OCI-LY7 (cell line): Measurements from ENCODE around the gene FLAD1. TPM values are rescaled to one million over a fixed set of nuclear protein-coding genes. Genes with fewer than 3 reads are reported as not detected.
"Not testable (repeated sequence)": the region's sequence is repeated elsewhere in the genome, so short reads cannot be mapped to it uniquely, and the experiment has no call there.

Source experiments
- BruUV-seq: library from RNA; stranded (reverse); fragments of 400-500 nt; replicated peaks from 2 replicates; lab custom pipeline; 2021; lab: Mats Ljungman, UMichigan
- CTCF ChIA-PET: fragments of 300-600 bp; sonication (Branson Sonifier 250); formaldehyde crosslinking; loops from one replicate; lab custom pipeline; 2022; ENCODE audit warnings: antibody characterized with exemption; ENCODE audit not compliant: unreplicated experiment; lab: Charles Lee
- POLR2A ChIA-PET: fragments of 300-600 bp; sonication (Branson Sonifier 250); formaldehyde crosslinking; loops from one replicate; lab custom pipeline; 2022; ENCODE audit warnings: antibody characterized with exemption; lab: Charles Lee
- DNase-seq: peaks from one replicate; pipeline ENCODE4 v3.0.0-alpha.2; 2015; ENCODE audit warnings: low spot score
- H2AFZ ChIP-seq: fragments of 200-600 bp; sonication (generic), shearing (Covaris generic); 2 replicates; pipeline ENCODE4 v1.6.1; 2014; ENCODE audit warnings: mild to moderate bottlenecking, antibody characterized with exemption, low read length, moderate library complexity
- H3K27ac ChIP-seq: fragments of 200-600 bp; sonication (generic); 2 replicates; pipeline ENCODE4 v1.5.1; 2014; ENCODE audit warnings: mixed run types, low read depth, mild to moderate bottlenecking, moderate library complexity, low read length, inconsistent platforms; ENCODE audit not compliant: poor library complexity, severe bottlenecking
- H3K36me3 ChIP-seq: fragments of 200-600 bp; sonication (generic); 2 replicates; pipeline ENCODE4 v1.6.1; 2014; ENCODE audit warnings: mild to moderate bottlenecking, antibody characterized with exemption, low read length, moderate library complexity, mixed read lengths; ENCODE audit not compliant: insufficient read depth
- H3K4me1 ChIP-seq: fragments of 200-600 bp; sonication (generic); 2 replicates; pipeline ENCODE4 v1.5.1; 2014; ENCODE audit warnings: mild to moderate bottlenecking, low read length; ENCODE audit not compliant: insufficient read depth, poor library complexity, severe bottlenecking
- H3K4me2 ChIP-seq: fragments of 200-600 bp; sonication (generic); 2 replicates; pipeline ENCODE4 v1.6.1; 2014; ENCODE audit warnings: mild to moderate bottlenecking, low read length
- H3K4me3 ChIP-seq: fragments of 200-600 bp; sonication (generic); 2 replicates; pipeline ENCODE4 v1.5.1; 2014; ENCODE audit warnings: mild to moderate bottlenecking, low read depth, low read length; ENCODE audit not compliant: poor library complexity, severe bottlenecking
- H3K79me2 ChIP-seq: fragments of 200-600 bp; sonication (generic); 2 replicates; pipeline ENCODE4 v1.6.1; 2016; ENCODE audit warnings: low read depth, mild to moderate bottlenecking, low read length, moderate library complexity, mixed read lengths; ENCODE audit not compliant: insufficient read depth
- H3K9me2 ChIP-seq: fragments of 200-600 bp; sonication (generic); 2 replicates; pipeline ENCODE4 v1.6.1; 2016; ENCODE audit warnings: mild to moderate bottlenecking, low read length, mixed read lengths; ENCODE audit not compliant: insufficient read depth
- H3K9me3 ChIP-seq: fragments of 200-600 bp; sonication (generic); 2 replicates; pipeline ENCODE4 v1.6.1; 2014; ENCODE audit warnings: mild to moderate bottlenecking, mixed run types, low read length, mixed read lengths
- H4K20me1 ChIP-seq: fragments of 200-600 bp; sonication (generic); 2 replicates; pipeline ENCODE4 v1.6.1; 2014; ENCODE audit warnings: mild to moderate bottlenecking, antibody characterized with exemption, low read length, moderate library complexity, mixed read lengths; ENCODE audit not compliant: insufficient read depth
- CTCF ChIP-seq: fragments of 200-600 bp; sonication (generic); conservative IDR thresholded peaks from 2 replicates; pipeline ENCODE4 v1.5.1; 2014; ENCODE audit warnings: mild to moderate bottlenecking, antibody characterized with exemption, low read length, moderate library complexity, mixed read lengths
- EZH2phosphoT487 ChIP-seq: fragments of 200-600 bp; sonication (generic); IDR thresholded peaks from 2 replicates; pipeline ENCODE4 v1.6.1; 2018; ENCODE audit warnings: low read depth, borderline replicate concordance, mild to moderate bottlenecking, mixed run types, antibody characterized with exemption, low read length, moderate library complexity, mixed read lengths
- intact Hi-C: fragments of 100-400 bp; cut with micrococcal nuclease; formaldehyde crosslinking; loops from one replicate; pipeline ENCODE4 v1.10.0; 2022; ENCODE audit not compliant: unreplicated experiment
- total RNA-seq, 2 experiments: library from RNA; depleted of rRNA in 1 of 2; stranded (reverse); fragments of >200 nt in 1 of 2; shearing (Covaris generic) in 1 of 2; gene quantifications; 2 replicates each; pipeline ENCODE4 v1.2.3, GENCODE V29; 2014 to 2022

FLAD1 gene
- total RNA-seq, 2 experiments from 2014 or later: 52.7 to 57.9 TPM

- Histone ChIP-seq H3K4me1 (peaks cover 48% of the 10 kb centered on the region), H4K20me1 (peaks cover 15% of the 10 kb centered on the region; the same call in 1 of the 2 replicates), H3K9me3 (no peaks in the 10 kb centered on the region), H3K79me2 (peaks cover 72% of the 10 kb centered on the region), H3K4me3 (peak overlapping the region; percentile 83), H3K4me2 (peak overlapping the region; percentile 83), H3K36me3 (peaks cover 52% of the 10 kb centered on the region), H3K27ac (peak overlapping the region; percentile 89), H3K9me2 (no peaks in the 10 kb centered on the region), H2AFZ (no peak overlapping the region)
- POLR2A ChIA-PET: no interaction called here
- CTCF ChIA-PET: no interaction called here
- TF ChIP-seq EZH2phosphoT487 (no peak), CTCF (no peak)
- DNase-seq: peak; percentile 50
- no TSS peak for BruUV-seq
- intact Hi-C loops: loop anchor here (1.0 kb wide), 1 partner anchor 8 kb away; the partner anchor contains the start of gene FLAD1
These were observed 7.6 kb upstream of the FLAD1 start for GRCh38 chr1:154975409-154976059.

GRCh38 chr1:154977762-154978161, 5.4 kb upstream of the FLAD1 start:
- Histone ChIP-seq H3K4me2 (peak overlapping the region; percentile 83), H3K4me1 (peaks cover 38% of the 10 kb centered on the region), H3K79me2 (peaks cover 60% of the 10 kb centered on the region), H3K4me3 (peak overlapping the region; percentile 83), H3K27ac (peak overlapping the region; percentile 10), H3K36me3 (peaks cover 58% of the 10 kb centered on the region), H4K20me1 (peaks cover 15% of the 10 kb centered on the region; the same call in 1 of the 2 replicates)
- intact Hi-C loops, DNase-seq, H3K9me3 ChIP-seq, H3K9me2 ChIP-seq, CTCF ChIA-PET, BruUV-seq, H2AFZ ChIP-seq: not testable (repeated sequence)
- POLR2A ChIA-PET: interaction anchor here (0.9 kb wide), 1 partner anchor 22 kb away, joined by 3 read pairs; no protein-coding TSS in a partner anchor

DNA sequence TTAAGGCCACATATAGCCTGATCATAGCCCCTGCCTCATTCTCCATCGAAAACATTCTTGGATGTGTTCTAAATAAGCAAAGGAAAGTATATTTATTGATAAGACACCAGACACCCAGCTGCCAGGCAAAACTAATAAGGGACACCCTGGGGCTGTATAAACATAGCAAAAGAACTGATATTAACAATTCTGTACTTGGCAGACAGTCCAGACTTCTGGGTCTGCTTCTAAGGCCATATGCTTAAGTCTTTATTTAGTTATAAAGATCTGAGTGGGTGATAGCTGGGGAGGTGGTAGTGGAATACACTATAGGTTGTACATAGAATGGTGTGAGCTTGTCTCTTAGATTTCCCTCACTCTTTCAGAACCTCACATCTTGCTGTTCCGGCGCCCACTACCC, 4.8 kb upstream of the FLAD1 start:
- Histone ChIP-seq H3K36me3 (peaks cover 58% of the 10 kb centered on the region), H3K27ac (peak overlapping the region; percentile 10), H3K4me2 (no peak overlapping the region), H3K9me3 (no peaks in the 10 kb centered on the region), H4K20me1 (peaks cover 15% of the 10 kb centered on the region; the same call in 1 of the 2 replicates), H3K4me3 (no peak overlapping the region), H2AFZ (no peak overlapping the region), H3K79me2 (peaks cover 55% of the 10 kb centered on the region), H3K9me2 (no peaks in the 10 kb centered on the region), H3K4me1 (peaks cover 32% of the 10 kb centered on the region)
- DNase-seq: no peak
- no TSS peak for BruUV-seq
- TF ChIP-seq EZH2phosphoT487 (no peak), CTCF (no peak)
- ChIA-PET CTCF (no interaction called here), POLR2A (interaction anchor here (0.6 to 1.0 kb wide), 2 partner anchors 17 to 97 kb away, joined by 3 read pairs; no protein-coding TSS in a partner anchor)
- intact Hi-C loops: no loop called here
